ENCODE data around the gene PCDHB11. TPM values are rescaled to one million over a fixed set of nuclear protein-coding genes. Genes with fewer than 3 reads are reported as not detected.
"Not testable (repeated sequence)": the region's sequence is repeated elsewhere in the genome, so short reads cannot be mapped to it uniquely, and the experiment has no call there.

PCDHB11 gene
- total RNA-seq, 1 experiment from 2014 or later: 0.61 TPM

DNA sequence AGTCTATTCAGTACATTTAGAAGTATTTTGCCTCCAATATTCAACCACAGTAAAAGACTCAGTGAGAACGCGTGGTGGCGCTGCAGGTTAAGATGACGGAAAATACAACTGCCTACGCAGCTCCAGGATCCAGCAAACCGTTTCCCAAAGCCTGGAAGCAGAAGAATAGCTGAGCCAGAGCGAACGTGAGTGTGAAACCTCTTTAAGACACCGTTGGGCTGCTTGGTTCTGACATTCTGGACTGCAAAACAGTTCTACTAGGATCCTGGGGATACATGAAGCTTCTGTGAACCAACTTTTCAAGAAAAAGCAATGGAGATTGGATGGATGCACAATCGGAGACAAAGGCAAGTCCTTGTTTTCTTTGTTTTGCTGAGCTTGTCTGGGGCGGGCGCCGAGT lies 17.2 kb upstream of the PCDHB11 start, which contains the start of gene PCDHB16:
Gene PCDHB16, plus strand, starts transcription at position 140 of the 400 bp plus-strand sequence. Its CDS starts 173 bp downstream, at position 313.
- in situ Hi-C loops (cut with HindIII; ENCODE audit: low pct_unique_long_range_greater_than_20kb, low sequenced_read_pairs): no loop called here
- peak; percentile 50 for DNase-seq (ENCODE audit: low read depth)

DNA sequence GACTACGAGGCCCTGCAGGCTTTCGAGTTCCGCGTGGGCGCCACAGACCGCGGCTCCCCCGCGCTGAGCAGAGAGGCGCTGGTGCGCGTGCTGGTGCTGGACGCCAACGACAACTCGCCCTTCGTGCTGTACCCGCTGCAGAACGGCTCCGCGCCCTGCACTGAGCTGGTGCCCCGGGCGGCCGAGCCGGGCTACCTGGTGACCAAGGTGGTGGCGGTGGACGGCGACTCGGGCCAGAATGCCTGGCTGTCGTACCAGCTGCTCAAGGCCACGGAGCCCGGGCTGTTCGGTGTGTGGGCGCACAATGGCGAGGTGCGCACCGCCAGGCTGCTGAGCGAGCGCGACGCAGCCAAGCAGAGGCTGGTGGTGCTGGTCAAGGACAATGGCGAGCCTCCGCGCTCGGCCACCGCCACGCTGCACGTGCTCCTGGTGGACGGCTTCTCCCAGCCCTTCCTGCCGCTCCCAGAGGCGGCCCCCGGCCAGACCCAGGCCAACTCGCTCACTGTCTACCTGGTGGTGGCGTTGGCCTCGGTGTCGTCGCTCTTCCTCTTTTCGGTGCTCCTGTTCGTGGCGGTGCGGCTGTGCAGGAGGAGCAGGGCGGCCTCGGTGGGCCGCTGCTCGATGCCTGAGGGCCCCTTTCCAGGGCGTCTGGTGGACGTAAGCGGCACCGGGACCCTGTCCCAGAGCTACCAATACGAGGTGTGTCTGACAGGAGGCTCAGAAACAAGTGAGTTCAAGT lies 15.1 kb upstream of the PCDHB11 start:
- DNase-seq (ENCODE audit: low read depth); in situ Hi-C loops (cut with HindIII; ENCODE audit: low pct_unique_long_range_greater_than_20kb, low sequenced_read_pairs): not testable (repeated sequence)

DNA sequence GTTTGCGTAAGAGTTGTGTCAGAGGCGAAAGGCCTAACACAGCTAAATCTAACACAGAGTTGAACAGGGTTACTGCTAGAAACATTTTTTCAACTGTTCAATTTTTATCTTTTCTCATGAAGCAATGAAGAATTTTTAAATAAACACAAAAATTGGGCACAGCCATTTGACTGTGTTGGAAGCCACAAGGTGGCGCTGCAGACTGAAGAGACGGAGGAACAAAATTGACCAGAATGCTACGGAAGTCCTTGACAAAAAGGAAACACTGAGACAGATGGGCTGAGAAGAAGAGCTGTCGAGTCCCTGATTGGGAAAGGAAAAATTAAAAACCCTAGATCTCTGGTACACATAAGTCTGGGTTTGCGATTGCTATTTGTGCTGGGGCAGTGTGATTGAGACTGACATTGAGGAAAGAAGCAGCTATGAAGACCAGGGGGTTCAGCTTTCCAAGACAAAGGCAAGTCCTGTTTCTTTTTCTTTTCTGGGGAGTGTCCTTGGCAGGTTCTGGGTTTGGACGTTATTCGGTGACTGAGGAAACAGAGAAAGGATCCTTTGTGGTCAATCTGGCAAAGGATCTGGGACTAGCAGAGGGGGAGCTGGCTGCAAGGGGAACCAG lies 12.4 kb upstream of the PCDHB11 start, which contains the start of gene PCDHB9:
Gene PCDHB9, plus strand, starts transcription at position 265 of the 616 bp plus-strand sequence. Its CDS starts 158 bp downstream, at position 423.
- in situ Hi-C loops (cut with HindIII; ENCODE audit: low pct_unique_long_range_greater_than_20kb, low sequenced_read_pairs): no loop called here
- DNase-seq (ENCODE audit: low read depth): peak; percentile 5

DNA sequence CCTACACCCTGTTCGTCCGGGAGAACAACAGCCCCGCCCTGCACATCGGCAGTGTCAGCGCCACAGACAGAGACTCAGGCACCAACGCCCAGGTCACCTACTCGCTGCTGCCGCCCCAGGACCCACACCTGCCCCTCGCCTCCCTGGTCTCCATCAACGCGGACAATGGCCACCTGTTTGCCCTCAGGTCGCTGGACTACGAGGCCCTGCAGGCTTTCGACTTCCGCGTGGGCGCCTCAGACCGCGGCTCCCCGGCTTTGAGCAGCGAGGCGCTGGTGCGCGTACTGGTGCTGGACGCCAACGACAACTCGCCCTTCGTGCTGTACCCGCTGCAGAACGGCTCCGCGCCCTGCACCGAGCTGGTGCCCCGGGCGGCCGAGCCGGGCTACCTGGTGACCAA lies 10.7 kb upstream of the PCDHB11 start:
- in situ Hi-C loops (cut with HindIII; ENCODE audit: low pct_unique_long_range_greater_than_20kb, low sequenced_read_pairs); DNase-seq (ENCODE audit: low read depth): not testable (repeated sequence)

DNA sequence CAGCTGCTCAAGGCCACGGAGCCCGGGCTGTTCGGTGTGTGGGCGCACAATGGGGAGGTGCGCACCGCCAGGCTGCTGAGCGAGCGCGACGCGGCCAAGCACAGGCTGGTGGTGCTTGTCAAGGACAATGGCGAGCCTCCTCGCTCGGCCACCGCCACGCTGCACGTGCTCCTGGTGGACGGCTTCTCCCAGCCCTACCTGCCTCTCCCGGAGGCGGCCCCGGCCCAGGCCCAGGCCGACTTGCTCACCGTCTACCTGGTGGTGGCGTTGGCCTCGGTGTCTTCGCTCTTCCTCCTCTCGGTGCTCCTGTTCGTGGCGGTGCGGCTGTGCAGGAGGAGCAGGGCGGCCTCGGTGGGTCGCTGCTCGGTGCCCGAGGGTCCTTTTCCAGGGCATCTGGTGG lies 10.3 kb upstream of the PCDHB11 start:
- in situ Hi-C loops (cut with HindIII; ENCODE audit: low pct_unique_long_range_greater_than_20kb, low sequenced_read_pairs); DNase-seq (ENCODE audit: low read depth): not testable (repeated sequence)

DNA sequence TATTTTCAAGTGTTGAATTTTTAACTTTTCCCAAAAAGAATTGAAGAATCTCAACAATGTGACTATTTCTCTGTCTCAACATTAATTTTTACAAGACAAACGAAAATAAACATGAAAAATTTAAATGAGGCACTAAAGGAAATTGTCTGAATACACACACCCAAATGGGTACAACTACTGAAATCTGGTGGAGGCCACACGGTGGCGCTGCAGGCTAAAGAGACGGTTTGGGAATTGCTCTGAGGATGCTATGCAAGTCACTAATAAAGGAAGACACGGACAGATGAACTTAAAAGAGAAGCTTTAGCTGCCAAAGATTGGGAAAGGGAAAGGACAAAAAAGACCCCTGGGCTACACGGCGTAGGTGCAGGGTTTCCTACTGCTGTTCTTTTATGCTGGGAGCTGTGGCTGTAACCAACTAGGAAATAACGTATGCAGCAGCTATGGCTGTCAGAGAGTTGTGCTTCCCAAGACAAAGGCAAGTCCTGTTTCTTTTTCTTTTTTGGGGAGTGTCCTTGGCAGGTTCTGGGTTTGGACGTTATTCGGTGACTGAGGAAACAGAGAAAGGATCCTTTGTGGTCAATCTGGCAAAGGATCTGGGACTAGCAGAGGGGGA lies 7.2 kb upstream of the PCDHB11 start, which contains the start of gene PCDHB10:
Gene PCDHB10, plus strand, starts transcription at position 244 of the 616 bp plus-strand sequence. Its CDS starts 200 bp downstream, at position 444.
- in situ Hi-C loops (cut with HindIII; ENCODE audit: low pct_unique_long_range_greater_than_20kb, low sequenced_read_pairs): no loop called here
- peak; percentile 53 for DNase-seq (ENCODE audit: low read depth)

DNA sequence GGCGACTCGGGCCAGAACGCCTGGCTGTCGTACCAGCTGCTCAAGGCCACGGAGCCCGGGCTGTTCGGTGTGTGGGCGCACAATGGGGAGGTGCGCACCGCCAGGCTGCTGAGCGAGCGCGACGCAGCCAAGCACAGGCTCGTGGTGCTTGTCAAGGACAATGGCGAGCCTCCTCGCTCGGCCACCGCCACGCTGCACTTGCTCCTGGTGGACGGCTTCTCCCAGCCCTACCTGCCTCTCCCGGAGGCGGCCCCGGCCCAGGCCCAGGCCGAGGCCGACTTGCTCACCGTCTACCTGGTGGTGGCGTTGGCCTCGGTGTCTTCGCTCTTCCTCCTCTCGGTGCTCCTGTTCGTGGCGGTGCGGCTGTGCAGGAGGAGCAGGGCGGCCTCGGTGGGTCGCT lies 5.1 kb upstream of the PCDHB11 start:
- in situ Hi-C loops (cut with HindIII; ENCODE audit: low pct_unique_long_range_greater_than_20kb, low sequenced_read_pairs); DNase-seq (ENCODE audit: low read depth): not testable (repeated sequence)

DNA sequence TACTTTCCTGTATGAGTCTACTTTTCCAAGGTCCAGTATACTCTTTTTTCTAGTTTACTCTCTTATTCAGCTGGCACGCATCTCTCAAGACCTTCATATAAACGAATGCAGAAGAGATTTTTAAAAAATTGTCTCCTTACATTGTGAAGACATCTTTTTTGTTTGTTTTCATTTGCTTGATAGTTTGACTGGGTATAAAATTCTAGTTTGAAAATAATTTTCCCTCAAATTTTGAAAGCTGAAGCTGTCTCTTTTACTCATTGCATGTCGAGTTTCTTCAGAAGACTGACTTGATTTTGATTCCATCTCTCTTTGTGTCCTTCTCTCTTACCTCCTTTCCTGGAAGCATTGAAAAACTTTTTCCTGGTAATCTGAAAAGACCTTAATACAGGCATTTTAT lies 3.1 kb upstream of the PCDHB11 start:
- no peak for DNase-seq (ENCODE audit: low read depth)
- in situ Hi-C loops (cut with HindIII; ENCODE audit: low pct_unique_long_range_greater_than_20kb, low sequenced_read_pairs): no loop called here

DNA sequence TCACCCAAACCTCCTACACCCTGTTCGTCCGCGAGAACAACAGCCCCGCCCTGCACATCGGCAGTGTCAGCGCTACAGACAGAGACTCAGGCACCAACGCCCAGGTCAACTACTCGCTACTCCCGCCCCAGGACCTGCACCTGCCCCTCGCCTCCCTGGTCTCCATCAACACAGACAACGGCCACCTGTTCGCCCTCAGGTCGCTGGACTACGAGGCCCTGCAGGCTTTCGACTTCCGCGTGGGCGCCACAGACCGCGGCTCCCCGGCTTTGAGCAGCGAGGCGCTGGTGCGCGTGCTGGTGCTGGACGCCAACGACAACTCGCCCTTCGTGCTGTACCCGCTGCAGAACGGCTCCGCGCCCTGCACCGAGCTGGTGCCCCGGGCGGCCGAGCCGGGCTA lies 1.7 kb downstream of the PCDHB11 start:
- in situ Hi-C loops (cut with HindIII; ENCODE audit: low pct_unique_long_range_greater_than_20kb, low sequenced_read_pairs); DNase-seq (ENCODE audit: low read depth): not testable (repeated sequence)

DNA sequence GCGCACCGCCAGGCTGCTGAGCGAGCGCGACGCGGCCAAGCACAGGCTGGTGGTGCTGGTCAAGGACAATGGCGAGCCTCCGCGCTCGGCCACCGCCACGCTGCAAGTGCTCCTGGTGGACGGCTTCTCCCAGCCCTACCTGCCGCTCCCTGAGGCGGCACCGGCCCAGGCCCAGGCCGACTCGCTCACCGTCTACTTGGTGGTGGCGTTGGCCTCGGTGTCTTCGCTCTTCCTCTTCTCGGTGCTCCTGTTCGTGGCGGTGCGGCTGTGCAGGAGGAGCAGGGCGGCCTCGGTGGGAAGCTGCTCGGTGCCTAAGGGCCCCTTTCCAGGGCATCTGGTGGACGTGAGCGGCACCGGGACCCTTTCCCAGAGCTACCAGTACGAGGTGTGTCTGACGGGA lies 2.2 kb downstream of the PCDHB11 start:
- in situ Hi-C loops (cut with HindIII; ENCODE audit: low pct_unique_long_range_greater_than_20kb, low sequenced_read_pairs); DNase-seq (ENCODE audit: low read depth): not testable (repeated sequence)

DNA sequence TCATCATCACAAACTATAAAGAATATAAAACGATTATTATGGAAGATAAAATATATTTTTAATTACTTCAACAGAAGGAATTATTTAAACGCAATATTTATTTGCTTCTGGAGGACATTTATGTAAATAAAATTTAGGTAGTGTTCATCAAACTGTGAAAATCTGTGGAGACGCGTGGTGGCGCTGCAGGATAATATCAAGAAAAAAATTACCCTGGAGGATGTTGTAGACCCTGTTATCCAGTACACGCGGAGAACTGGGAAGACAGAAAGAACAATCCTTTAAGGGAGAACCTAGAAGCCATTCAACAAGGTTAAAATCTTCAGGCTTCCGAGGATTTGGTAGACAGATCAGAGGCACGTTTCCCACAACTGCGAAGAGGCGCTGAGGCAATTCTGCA lies 9.1 kb downstream of the PCDHB11 start, which contains the start of gene PCDHB12:
Gene PCDHB12, plus strand, starts transcription at position 242 of the 400 bp plus-strand sequence. CDS start 189 bp downstream, outside the sequence.
- peak; percentile 10 for DNase-seq (ENCODE audit: low read depth)
- in situ Hi-C loops (cut with HindIII; ENCODE audit: low pct_unique_long_range_greater_than_20kb, low sequenced_read_pairs): no loop called here

DNA sequence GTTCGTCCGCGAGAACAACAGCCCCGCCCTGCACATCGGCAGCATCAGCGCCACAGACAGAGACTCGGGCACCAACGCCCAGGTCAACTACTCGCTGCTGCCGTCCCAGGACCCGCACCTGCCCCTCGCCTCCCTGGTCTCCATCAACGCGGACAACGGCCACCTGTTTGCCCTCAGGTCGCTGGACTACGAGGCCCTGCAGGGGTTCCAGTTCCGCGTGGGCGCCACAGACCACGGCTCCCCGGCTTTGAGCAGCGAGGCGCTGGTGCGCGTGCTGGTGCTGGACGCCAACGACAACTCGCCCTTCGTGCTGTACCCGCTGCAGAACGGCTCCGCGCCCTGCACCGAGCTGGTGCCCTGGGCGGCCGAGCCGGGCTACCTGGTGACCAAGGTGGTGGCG lies 10.9 kb downstream of the PCDHB11 start:
- in situ Hi-C loops (cut with HindIII; ENCODE audit: low pct_unique_long_range_greater_than_20kb, low sequenced_read_pairs): not testable (repeated sequence)

DNA sequence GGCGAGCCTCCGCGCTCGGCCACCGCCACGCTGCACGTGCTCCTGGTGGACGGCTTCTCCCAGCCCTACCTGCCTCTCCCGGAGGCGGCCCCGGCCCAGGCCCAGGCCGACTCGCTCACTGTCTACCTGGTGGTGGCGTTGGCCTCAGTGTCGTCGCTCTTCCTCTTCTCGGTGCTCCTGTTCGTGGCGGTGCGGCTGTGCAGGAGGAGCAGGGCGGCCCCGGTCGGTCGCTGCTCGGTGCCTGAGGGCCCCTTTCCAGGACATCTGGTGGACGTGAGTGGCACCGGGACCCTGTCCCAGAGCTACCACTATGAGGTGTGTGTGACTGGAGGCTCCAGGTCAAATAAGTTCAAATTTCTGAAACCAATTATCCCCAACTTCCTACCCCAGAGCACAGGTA lies 11.4 kb downstream of the PCDHB11 start:
- in situ Hi-C loops (cut with HindIII; ENCODE audit: low pct_unique_long_range_greater_than_20kb, low sequenced_read_pairs); DNase-seq (ENCODE audit: low read depth): not testable (repeated sequence)

More for the DNA sequence above, 10.9 kb downstream of the PCDHB11 start:
- not testable (repeated sequence) for DNase-seq (ENCODE audit: low read depth)

DNA sequence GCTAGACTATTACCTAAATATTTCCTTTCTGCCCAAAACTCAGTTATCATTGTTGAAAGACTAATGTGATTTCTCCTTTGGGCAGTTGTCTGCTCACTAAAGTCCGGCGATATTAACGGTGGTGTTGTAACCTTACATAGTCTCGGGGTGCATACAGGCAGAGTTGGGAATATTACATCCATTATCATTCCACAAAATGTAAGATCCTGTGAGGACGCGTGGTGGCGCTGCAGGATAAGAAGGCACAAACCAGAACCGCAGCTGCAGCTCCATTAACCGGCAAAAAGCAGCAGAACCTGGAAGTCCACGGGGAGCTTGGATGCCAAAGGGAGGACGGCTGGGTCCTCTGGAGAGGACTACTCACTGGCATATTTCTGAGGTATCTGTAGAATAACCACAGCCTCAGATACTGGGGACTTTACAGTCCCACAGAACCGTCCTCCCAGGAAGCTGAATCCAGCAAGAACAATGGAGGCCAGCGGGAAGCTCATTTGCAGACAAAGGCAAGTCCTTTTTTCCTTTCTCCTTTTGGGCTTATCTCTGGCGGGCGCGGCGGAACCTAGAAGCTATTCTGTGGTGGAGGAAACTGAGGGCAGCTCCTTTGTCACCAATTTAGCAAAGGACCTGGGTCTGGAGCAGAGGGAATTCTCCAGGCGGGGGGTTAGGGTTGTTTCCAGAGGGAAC lies 14.4 kb downstream of the PCDHB11 start, which contains the start of gene PCDHB13:
Gene PCDHB13, plus strand, starts transcription at position 264 of the 684 bp plus-strand sequence. Its CDS starts 205 bp downstream, at position 469.
- peak; percentile 6 for DNase-seq (ENCODE audit: low read depth)
- in situ Hi-C loops (cut with HindIII; ENCODE audit: low pct_unique_long_range_greater_than_20kb, low sequenced_read_pairs): not testable (repeated sequence)

DNA sequence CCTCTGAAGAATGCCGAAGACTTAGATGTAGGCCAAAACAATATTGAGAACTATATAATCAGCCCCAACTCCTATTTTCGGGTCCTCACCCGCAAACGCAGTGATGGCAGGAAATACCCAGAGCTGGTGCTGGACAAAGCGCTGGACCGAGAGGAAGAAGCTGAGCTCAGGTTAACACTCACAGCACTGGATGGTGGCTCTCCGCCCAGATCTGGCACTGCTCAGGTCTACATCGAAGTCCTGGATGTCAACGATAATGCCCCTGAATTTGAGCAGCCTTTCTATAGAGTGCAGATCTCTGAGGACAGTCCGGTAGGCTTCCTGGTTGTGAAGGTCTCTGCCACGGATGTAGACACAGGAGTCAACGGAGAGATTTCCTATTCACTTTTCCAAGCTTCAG lies 15.2 kb downstream of the PCDHB11 start:
- in situ Hi-C loops (cut with HindIII; ENCODE audit: low pct_unique_long_range_greater_than_20kb, low sequenced_read_pairs); DNase-seq (ENCODE audit: low read depth): not testable (repeated sequence)

DNA sequence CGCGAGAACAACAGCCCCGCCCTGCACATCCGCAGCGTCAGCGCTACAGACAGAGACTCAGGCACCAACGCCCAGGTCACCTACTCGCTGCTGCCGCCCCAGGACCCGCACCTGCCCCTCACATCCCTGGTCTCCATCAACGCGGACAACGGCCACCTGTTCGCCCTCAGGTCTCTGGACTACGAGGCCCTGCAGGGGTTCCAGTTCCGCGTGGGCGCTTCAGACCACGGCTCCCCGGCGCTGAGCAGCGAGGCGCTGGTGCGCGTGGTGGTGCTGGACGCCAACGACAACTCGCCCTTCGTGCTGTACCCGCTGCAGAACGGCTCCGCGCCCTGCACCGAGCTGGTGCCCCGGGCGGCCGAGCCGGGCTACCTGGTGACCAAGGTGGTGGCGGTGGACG lies 16.1 kb downstream of the PCDHB11 start:
- DNase-seq (ENCODE audit: low read depth); in situ Hi-C loops (cut with HindIII; ENCODE audit: low pct_unique_long_range_greater_than_20kb, low sequenced_read_pairs): not testable (repeated sequence)

DNA sequence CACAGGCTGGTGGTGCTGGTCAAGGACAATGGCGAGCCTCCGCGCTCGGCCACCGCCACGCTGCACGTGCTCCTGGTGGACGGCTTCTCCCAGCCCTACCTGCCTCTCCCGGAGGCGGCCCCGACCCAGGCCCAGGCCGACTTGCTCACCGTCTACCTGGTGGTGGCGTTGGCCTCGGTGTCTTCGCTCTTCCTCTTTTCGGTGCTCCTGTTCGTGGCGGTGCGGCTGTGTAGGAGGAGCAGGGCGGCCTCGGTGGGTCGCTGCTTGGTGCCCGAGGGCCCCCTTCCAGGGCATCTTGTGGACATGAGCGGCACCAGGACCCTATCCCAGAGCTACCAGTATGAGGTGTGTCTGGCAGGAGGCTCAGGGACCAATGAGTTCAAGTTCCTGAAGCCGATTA lies 16.6 kb downstream of the PCDHB11 start:
- DNase-seq (ENCODE audit: low read depth); in situ Hi-C loops (cut with HindIII; ENCODE audit: low pct_unique_long_range_greater_than_20kb, low sequenced_read_pairs): not testable (repeated sequence)
